Activated T-helper 1 cell treated with anti-CD3 and anti-CD28 coated beads, Interleukin-12 subunit alpha, Interleukin-12 subunit beta, Interleukin-2, Interleukin-4 antibody, amounts not matched to agents 30 ng/mL and 10 ng/mL and 1 ng/mL, durations not matched to agents 14 hours and 24 hours and 36 hours (primary cell): ENCODE data around the gene PEAK1. TPM values are rescaled to one million over a fixed set of nuclear protein-coding genes. Genes with fewer than 3 reads are reported as not detected.

Experiments
- DNase-seq: peaks from one replicate; pipeline ENCODE4 v3.0.0; 2021; ENCODE audit warnings: low spot score
- H3K27ac Mint-ChIP-seq: one replicate; pipeline ENCODE4 v1.8.0; 2021; ENCODE audit warnings: mild to moderate bottlenecking, mixed read lengths
- H3K27me3 Mint-ChIP-seq: one replicate; pipeline ENCODE4 v1.8.0; 2022; ENCODE audit warnings: mild to moderate bottlenecking, moderate library complexity, mixed read lengths; ENCODE audit not compliant: insufficient read depth
- H3K36me3 Mint-ChIP-seq: one replicate; pipeline ENCODE4 v1.8.0; 2021; ENCODE audit warnings: low read depth, mixed read lengths
- H3K4me1 Mint-ChIP-seq: one replicate; pipeline ENCODE4 v1.8.0; 2021; ENCODE audit warnings: low read depth, mixed read lengths
- H3K4me3 Mint-ChIP-seq: one replicate; pipeline ENCODE4 v1.8.0; 2021; ENCODE audit warnings: mild to moderate bottlenecking, moderate library complexity, mixed read lengths
- H3K9me3 Mint-ChIP-seq: one replicate; pipeline ENCODE4 v1.8.0; 2021; ENCODE audit warnings: mixed read lengths
- intact Hi-C: fragments of 100-400 bp; cut with micrococcal nuclease; formaldehyde crosslinking; loops from one replicate; pipeline ENCODE4 v1.15.1; 2024
- total RNA-seq: library from RNA; stranded (reverse); gene quantifications from 2 replicates; pipeline ENCODE4 v1.2.3, GENCODE V29; 2022

Gene PEAK1
- total RNA-seq, 1 donor from 2014 or later, result 27.0 TPM

- Mint-ChIP-seq H3K4me1 (no peaks in the 10 kb centered on the region), H3K36me3 (no peaks in the 10 kb centered on the region), H3K27ac (no peak overlapping the region), H3K27me3 (no peaks in the 10 kb centered on the region), H3K9me3 (no peaks in the 10 kb centered on the region), H3K4me3 (no peak overlapping the region)
- no peak for DNase-seq
- intact Hi-C loops, result loop anchor here (1.0 kb wide), 1 partner anchor 436 kb away; no protein-coding TSS in a partner anchor
Measured at GRCh38 chr15:77107068-77107467, 312.8 kb downstream of the PEAK1 start.

GRCh38 chr15:77104155-77104554, 315.7 kb downstream of the PEAK1 start:
- Mint-ChIP-seq H3K27ac (no peak overlapping the region), H3K4me3 (no peak overlapping the region)
- intact Hi-C loops, result loop anchor here (5.0 kb wide), 1 partner anchor 132 kb away; no protein-coding TSS in a partner anchor

GRCh38 chr15:77099741-77100463, 320.0 kb downstream of the PEAK1 start:
- no peaks in the 10 kb centered on the region for H3K9me3 Mint-ChIP-seq
- no peaks in the 10 kb centered on the region for H3K36me3 Mint-ChIP-seq
- no peak overlapping the region for H3K4me3 Mint-ChIP-seq
- intact Hi-C loops, result loop anchor here (5.0 kb wide), 1 partner anchor 128 kb away; no protein-coding TSS in a partner anchor
- H3K27ac Mint-ChIP-seq, result no peak overlapping the region
- no peaks in the 10 kb centered on the region for H3K4me1 Mint-ChIP-seq
- H3K27me3 Mint-ChIP-seq, result peaks cover 4% of the 10 kb centered on the region
- DNase-seq, result no peak

More at GRCh38 chr15:77104155-77104554, 315.7 kb downstream of the PEAK1 start:
- DNase-seq, result no peak
- H3K4me1 Mint-ChIP-seq, result no peaks in the 10 kb centered on the region
- H3K27me3 Mint-ChIP-seq, result peaks cover 4% of the 10 kb centered on the region
- no peaks in the 10 kb centered on the region for H3K36me3 Mint-ChIP-seq
- H3K9me3 Mint-ChIP-seq, result no peaks in the 10 kb centered on the region

GRCh38 chr15:77098572-77098971, 321.3 kb downstream of the PEAK1 start:
- Mint-ChIP-seq H3K9me3 (no peaks in the 10 kb centered on the region), H3K4me1 (no peaks in the 10 kb centered on the region), H3K36me3 (no peaks in the 10 kb centered on the region), H3K27ac (no peak overlapping the region), H3K4me3 (no peak overlapping the region), H3K27me3 (peaks cover 5% of the 10 kb centered on the region)
- intact Hi-C loops, result no loop called here
- no peak for DNase-seq

GRCh38 chr15:77097921-77098320, 322.0 kb downstream of the PEAK1 start:
- Mint-ChIP-seq H3K9me3 (no peaks in the 10 kb centered on the region), H3K4me3 (no peak overlapping the region), H3K27ac (no peak overlapping the region), H3K36me3 (no peaks in the 10 kb centered on the region), H3K27me3 (peaks cover 8% of the 10 kb centered on the region), H3K4me1 (no peaks in the 10 kb centered on the region)
- no peak for DNase-seq
- intact Hi-C loops, result no loop called here

GRCh38 chr15:77097248-77097721, 322.6 kb downstream of the PEAK1 start:
- Mint-ChIP-seq H3K27me3 (peaks cover 8% of the 10 kb centered on the region), H3K27ac (no peak overlapping the region), H3K9me3 (no peaks in the 10 kb centered on the region), H3K36me3 (no peaks in the 10 kb centered on the region), H3K4me1 (no peaks in the 10 kb centered on the region), H3K4me3 (no peak overlapping the region)
- intact Hi-C loops, result no loop called here
- no peak for DNase-seq

GRCh38 chr15:77096541-77096940, 323.4 kb downstream of the PEAK1 start:
- no peaks in the 10 kb centered on the region for H3K4me1 Mint-ChIP-seq
- no peak overlapping the region for H3K4me3 Mint-ChIP-seq
- intact Hi-C loops, result no loop called here

GRCh38 chr15:77096138-77096537, 323.8 kb downstream of the PEAK1 start:
- Mint-ChIP-seq H3K36me3 (no peaks in the 10 kb centered on the region), H3K9me3 (no peaks in the 10 kb centered on the region), H3K27me3 (peaks cover 8% of the 10 kb centered on the region), H3K4me3 (no peak overlapping the region), H3K27ac (no peak overlapping the region), H3K4me1 (no peaks in the 10 kb centered on the region)
- DNase-seq, result no peak
- intact Hi-C loops, result no loop called here

More at GRCh38 chr15:77096541-77096940, 323.4 kb downstream of the PEAK1 start:
- H3K27ac Mint-ChIP-seq, result no peak overlapping the region
- DNase-seq, result no peak
- H3K9me3 Mint-ChIP-seq, result no peaks in the 10 kb centered on the region
- H3K36me3 Mint-ChIP-seq, result no peaks in the 10 kb centered on the region
- H3K27me3 Mint-ChIP-seq, result peaks cover 8% of the 10 kb centered on the region

- no peak overlapping the region for H3K27ac Mint-ChIP-seq
- DNase-seq, result no peak
- intact Hi-C loops, result no loop called here
- H3K27me3 Mint-ChIP-seq, result peaks cover 4% of the 10 kb centered on the region
- H3K4me1 Mint-ChIP-seq, result no peaks in the 10 kb centered on the region
- H3K9me3 Mint-ChIP-seq, result no peaks in the 10 kb centered on the region
- no peak overlapping the region for H3K4me3 Mint-ChIP-seq
- no peaks in the 10 kb centered on the region for H3K36me3 Mint-ChIP-seq
Measured at GRCh38 chr15:77094397-77095030, 325.4 kb downstream of the PEAK1 start.

- Mint-ChIP-seq H3K4me3 (no peak overlapping the region), H3K9me3 (no peaks in the 10 kb centered on the region), H3K27ac (no peak overlapping the region), H3K36me3 (no peaks in the 10 kb centered on the region), H3K4me1 (no peaks in the 10 kb centered on the region), H3K27me3 (peaks cover 4% of the 10 kb centered on the region)
- DNase-seq, result no peak
- intact Hi-C loops, result no loop called here
Measured at GRCh38 chr15:77093436-77093835, 326.5 kb downstream of the PEAK1 start.

- H3K36me3 Mint-ChIP-seq, result no peaks in the 10 kb centered on the region
- H3K4me1 Mint-ChIP-seq, result no peaks in the 10 kb centered on the region
- peaks cover 4% of the 10 kb centered on the region for H3K27me3 Mint-ChIP-seq
- intact Hi-C loops, result no loop called here
- DNase-seq, result no peak
- no peaks in the 10 kb centered on the region for H3K9me3 Mint-ChIP-seq
- no peak overlapping the region for H3K27ac Mint-ChIP-seq
- H3K4me3 Mint-ChIP-seq, result no peak overlapping the region
Measured at GRCh38 chr15:77091097-77091496, 328.8 kb downstream of the PEAK1 start.

- Mint-ChIP-seq H3K27me3 (no peaks in the 10 kb centered on the region), H3K4me1 (peaks cover 15% of the 10 kb centered on the region), H3K9me3 (no peaks in the 10 kb centered on the region), H3K4me3 (no peak overlapping the region), H3K27ac (no peak overlapping the region), H3K36me3 (no peaks in the 10 kb centered on the region)
- DNase-seq, result no peak
- intact Hi-C loops, result no loop called here
Measured at GRCh38 chr15:77087213-77087612, 332.7 kb downstream of the PEAK1 start.

GRCh38 chr15:77085297-77085696, 334.6 kb downstream of the PEAK1 start:
- Mint-ChIP-seq H3K36me3 (no peaks in the 10 kb centered on the region), H3K4me1 (peaks cover 15% of the 10 kb centered on the region), H3K27ac (no peak overlapping the region), H3K27me3 (no peaks in the 10 kb centered on the region), H3K9me3 (no peaks in the 10 kb centered on the region), H3K4me3 (no peak overlapping the region)
- no peak for DNase-seq
- intact Hi-C loops, result no loop called here
